ENCODE results near the gene VDAC1. TPM values are rescaled to one million over a fixed set of nuclear protein-coding genes. Genes with fewer than 3 reads are reported as not detected.

Gene VDAC1
- total and polyA plus RNA-seq, 2 donors (not counting 1 experiment from before 2014, with no cell fraction given): 27.8 to 60.7 TPM

- no peak for DNase-seq
- no peaks in the 10 kb centered on the region for H3K9me3 Mint-ChIP-seq (ENCODE audit: insufficient read depth)
- Histone ChIP-seq H3K9ac (ENCODE audit: low read length) (peak overlapping the region; percentile 97), H3K27ac (ENCODE audit: low read length in 2 of 2) (peak overlapping the region; percentile 89 to 94), H3K9me3 (ENCODE audit: control extremely low read depth in 1 of 3, control insufficient read depth in 2 of 3, insufficient read depth in 1 of 3, low read length in 2 of 3) (peaks cover 0 to 4% (median 0%) of the 10 kb centered on the region in 3 donors), H3K27me3 (replicated peaks in 1 of 4; ENCODE audit: control extremely low read depth in 1 of 4, control insufficient read depth in 3 of 4, insufficient read depth in 4 of 4, low read length in 3 of 4) (no peaks in the 10 kb centered on the region), H3K4me1 (ENCODE audit: control insufficient read depth in 2 of 2, insufficient read depth in 2 of 2, low read length in 2 of 2) (peaks cover 25 to 28% of the 10 kb centered on the region in 2 donors), H3K79me2 (ENCODE audit: control insufficient read depth, insufficient read depth, low read length) (peaks cover 67% of the 10 kb centered on the region), H3K4me2 (replicated peaks; ENCODE audit: low read depth, low read length, poor library complexity, severe bottlenecking) (peak overlapping the region; percentile 94), H2AFZ (ENCODE audit: insufficient read depth, low read depth, low read length, poor library complexity, severe bottlenecking) (peak overlapping the region; percentile 88), H3K4me3 (ENCODE audit: control extremely low read depth in 1 of 5, extremely low read depth in 1 of 5, insufficient read depth in 1 of 5, low read depth in 2 of 5, low read length in 4 of 5) (peak overlapping the region; percentile 63 to 86 (median 83)), H4K20me1 (ENCODE audit: control insufficient read depth, insufficient read depth, low read length, poor library complexity, severe bottlenecking) (no peaks in the 10 kb centered on the region), H3K36me3 (replicated peaks in 1 of 2; ENCODE audit: control extremely low read depth in 1 of 2, control insufficient read depth in 1 of 2, extremely low read depth in 1 of 2, insufficient read depth in 2 of 2, low read length in 1 of 2) (peaks cover 0 to 6% of the 10 kb centered on the region in 2 experiments)
- intact Hi-C loops (cut with micrococcal nuclease): loop anchor here (1.0 to 10.0 kb wide), 5 partner anchors 34 to 1005 kb away; partner anchors contain the start of genes AFF4, VDAC1 and ZCCHC10
- H3K27ac Mint-ChIP-seq: peak overlapping the region; percentile 97
- H3K27me3 Mint-ChIP-seq: no peaks in the 10 kb centered on the region
- H3K4me1 Mint-ChIP-seq: peaks cover 58% of the 10 kb centered on the region
- ATAC-seq (ENCODE audit: low read depth): peak; percentile 11
- peak overlapping the region; percentile 95 for H3K4me3 Mint-ChIP-seq
- ChIA-PET CTCF (interaction anchor here (1.5 kb wide), 1 partner anchor 33 kb away, joined by 3 read pairs; no protein-coding TSS in a partner anchor), POLR2A (no interaction called here)
- WGBS (ENCODE audit: insufficient coverage): 3% methylated on average over 12 of the region's 12 CpGs
- TF ChIP-seq EZH2 (IDR thresholded peaks at IDR 0.05; ENCODE audit: borderline replicate concordance, insufficient read depth, low read depth, low read length, poor library complexity, severe bottlenecking) (no peak), CTCF (IDR thresholded peaks at IDR 0.05) (no peak)
Measured at GRCh38 chr5:133967698-133968203, 37.0 kb downstream of the VDAC1 start.

GRCh38 chr5:133967124-133967523 is 37.7 kb downstream of the VDAC1 start:
- peaks cover 73% of the 10 kb centered on the region for H3K79me2 ChIP-seq (ENCODE audit: control insufficient read depth, insufficient read depth, low read length)
- H3K27me3 ChIP-seq (replicated peaks in 1 of 4; ENCODE audit: control extremely low read depth in 1 of 4, control insufficient read depth in 3 of 4, insufficient read depth in 4 of 4, low read length in 3 of 4): no peaks in the 10 kb centered on the region
- ChIA-PET CTCF (interaction anchor here (0.6 to 1.5 kb wide), 3 partner anchors 22 to 37 kb away, joined by 3 to 4 read pairs (median 3); no protein-coding TSS in a partner anchor), POLR2A (no interaction called here)
- Mint-ChIP-seq H3K27me3 (no peaks in the 10 kb centered on the region), H3K9me3 (ENCODE audit: insufficient read depth) (no peaks in the 10 kb centered on the region), H3K27ac (peak overlapping the region; percentile 97), H3K4me3 (peak overlapping the region; percentile 95), H3K4me1 (peaks cover 65% of the 10 kb centered on the region)
- WGBS (ENCODE audit: insufficient coverage): 96% methylated on average over 3 of the region's 5 CpGs
- DNase-seq: no peak
- ATAC-seq (ENCODE audit: low read depth): no peak
- peak overlapping the region in 2 of 5 experiments; percentile 82 to 86 for H3K4me3 ChIP-seq (ENCODE audit: control extremely low read depth in 1 of 5, extremely low read depth in 1 of 5, insufficient read depth in 1 of 5, low read depth in 2 of 5, low read length in 4 of 5)
- peaks cover 25 to 29% of the 10 kb centered on the region in 2 donors for H3K4me1 ChIP-seq (ENCODE audit: control insufficient read depth in 2 of 2, insufficient read depth in 2 of 2, low read length in 2 of 2)
- no peak overlapping the region for H2AFZ ChIP-seq (ENCODE audit: insufficient read depth, low read depth, low read length, poor library complexity, severe bottlenecking)
- peaks cover 0 to 7% of the 10 kb centered on the region in 2 experiments for H3K36me3 ChIP-seq (replicated peaks in 1 of 2; ENCODE audit: control extremely low read depth in 1 of 2, control insufficient read depth in 1 of 2, extremely low read depth in 1 of 2, insufficient read depth in 2 of 2, low read length in 1 of 2)
- no peaks in the 10 kb centered on the region for H4K20me1 ChIP-seq (ENCODE audit: control insufficient read depth, insufficient read depth, low read length, poor library complexity, severe bottlenecking)
- peak overlapping the region; percentile 94 for H3K4me2 ChIP-seq (replicated peaks; ENCODE audit: low read depth, low read length, poor library complexity, severe bottlenecking)
- TF ChIP-seq CTCF (IDR thresholded peaks at IDR 0.05): no peak
- TF ChIP-seq EZH2 (IDR thresholded peaks at IDR 0.05; ENCODE audit: borderline replicate concordance, insufficient read depth, low read depth, low read length, poor library complexity, severe bottlenecking): no peak
- H3K9me3 ChIP-seq (ENCODE audit: control extremely low read depth in 1 of 3, control insufficient read depth in 2 of 3, insufficient read depth in 1 of 3, low read length in 2 of 3): peaks cover 0 to 4% (median 0%) of the 10 kb centered on the region in 3 donors
- peak overlapping the region; percentile 97 for H3K9ac ChIP-seq (ENCODE audit: low read length)
- peak overlapping the region; percentile 89 to 94 for H3K27ac ChIP-seq (ENCODE audit: low read length in 2 of 2)
- intact Hi-C loops (cut with micrococcal nuclease): loop anchor here (10.0 kb wide), 1 partner anchor 942 kb away; the partner anchor contains the start of gene ZCCHC10
